ENCODE results near the gene TNFAIP8.

GRCh38 chr5:119318256-119318894 lies 37.4 kb upstream of the TNFAIP8 start:
- TF ChIP-seq CTCF (conservative IDR thresholded peaks at IDR 0.05; ENCODE audit: low read depth in 2 of 2), result no peak
- TF ChIP-seq NANOG (IDR thresholded peaks at IDR 0.05; ENCODE audit: borderline replicate concordance), result no peak
- no peak for TF ChIP-seq REST (IDR thresholded peaks at IDR 0.05; ENCODE audit: unreplicated experiment)
- TF ChIP-seq EZH2 (IDR thresholded peaks at IDR 0.05; ENCODE audit: low read depth, unreplicated experiment), result no peak

Data from GM23338 (cell line).